K562 (cell line): Measurements from ENCODE around the gene SSBP1. TPM values are rescaled to one million over a fixed set of nuclear protein-coding genes. Genes with fewer than 3 reads are reported as not detected.

Experiments used
- ATAC-seq: fragments of 200-7000 bp; cut with Tn5 transposase; 3 replicates; pipeline ENCODE4 v1.9.1; 2020; ENCODE audit warnings: moderate library complexity
- Bru-seq: library from RNA; stranded (reverse); fragments of 400-500 nt; gene quantifications from one replicate; lab custom pipeline; 2021; lab: Mats Ljungman, UMichigan
- BruChase-seq, 2 experiments: library from RNA; stranded (reverse); fragments of 400-500 nt; gene quantifications; one replicate each; lab custom pipeline; 2021; lab: Mats Ljungman, UMichigan
- BruUV-seq: library from RNA; stranded (reverse); fragments of 400-500 nt; replicated peaks from 2 replicates; lab custom pipeline; 2021; lab: Mats Ljungman, UMichigan
- CTCF ChIA-PET: fragments of 300-600 bp; formaldehyde crosslinking; extraction: SDS; loops from one replicate; lab custom pipeline; 2021; ENCODE audit warnings: low intra/inter-chr PET ratio; lab: Yijun Ruan, JAX
- POLR2A ChIA-PET: fragments of 300-600, 350-650 bp; sonication (Branson Sonifier 250); formaldehyde crosslinking; extraction: SDS; loops from one replicate; lab custom pipeline; 2021; ENCODE audit warnings: antibody characterized with exemption, inconsistent platforms; lab: Yijun Ruan, JAX
- DNase-seq, 4 experiments: peaks; one replicate each; pipeline versions ENCODE4 v3.0.0 to v3.0.0-alpha.2; 2011 to 2018; ENCODE audit warnings: low spot score in 3 of 4, mixed read lengths in 3 of 4; ENCODE audit errors: extremely low read depth in 1 of 4
- FAIRE-seq: peaks from 2 replicates; lab custom pipeline; 2011; peaks lifted over from hg19 to GRCh38; lab: Jason Lieb, UNC
- H2AFZ ChIP-seq: 2 replicates; pipeline ENCODE4 v1.6.0; 2011; ENCODE audit warnings: low read depth, low read length, control low read depth, inconsistent platforms
- H3K27ac ChIP-seq: fragments of 200-600 bp; 3 replicates; pipeline ENCODE4 v1.8.0; 2011; ENCODE audit warnings: low read depth, mild to moderate bottlenecking, control low read depth, inconsistent platforms, low read length, moderate library complexity, mixed read lengths; ENCODE audit errors: extremely low read depth
- H3K27me3 ChIP-seq, 2 experiments: fragments of 300-600 bp in 1 of 2; 2 replicates in 1 of 2; 3 replicates in 1 of 2; pipeline versions ENCODE4 v1.6.0 to v1.8.0; 2011; ENCODE audit warnings: inconsistent platforms in 2 of 2, low read length in 2 of 2, mild to moderate bottlenecking in 1 of 2, mixed read lengths in 1 of 2, moderate library complexity in 1 of 2; ENCODE audit not compliant: control insufficient read depth in 2 of 2, insufficient read depth in 2 of 2
- H3K36me3 ChIP-seq: fragments of 300-600 bp; 3 replicates; pipeline ENCODE4 v1.8.0; 2011; ENCODE audit warnings: mild to moderate bottlenecking, low read length, inconsistent platforms; ENCODE audit not compliant: control insufficient read depth, insufficient read depth
- H3K4me1 ChIP-seq, 2 experiments: fragments of 200-600 bp in 1 of 2; replicated peaks in 1 of 2; 2 replicates in 1 of 2; 3 replicates in 1 of 2; pipeline versions ENCODE4 v1.5.1 to v1.8.0; 2011; ENCODE audit warnings: inconsistent platforms in 2 of 2, low read length in 2 of 2, mild to moderate bottlenecking in 1 of 2, mixed read lengths in 1 of 2, moderate library complexity in 1 of 2; ENCODE audit not compliant: control insufficient read depth in 2 of 2, insufficient read depth in 2 of 2
- H3K4me2 ChIP-seq: 2 replicates; pipeline ENCODE4 v1.6.1; 2011; ENCODE audit warnings: low read length, control low read depth, inconsistent platforms, mixed read lengths; ENCODE audit not compliant: insufficient read depth
- H3K4me3 ChIP-seq: fragments of 200-600 bp; sonication (generic), shearing (Covaris generic); 2 replicates; pipeline ENCODE4 v1.5.1; 2016; ENCODE audit warnings: control low read depth, inconsistent platforms
- H3K79me2 ChIP-seq: fragments of 200-600 bp; 3 replicates; pipeline ENCODE4 v1.8.0; 2011; ENCODE audit warnings: low read length, inconsistent platforms; ENCODE audit not compliant: control insufficient read depth, insufficient read depth
- H3K9ac ChIP-seq, 2 experiments: 2 replicates each; pipeline versions ENCODE4 v1.6.0 to v1.6.1; 2011; ENCODE audit warnings: low read depth in 2 of 2, low read length in 2 of 2, control low read depth in 1 of 2, inconsistent platforms in 1 of 2, mild to moderate bottlenecking in 1 of 2, mixed read lengths in 1 of 2; ENCODE audit not compliant: insufficient read depth in 1 of 2
- H3K9me1 ChIP-seq: one replicate; pipeline ENCODE4 v1.6.0; 2011; ENCODE audit warnings: inconsistent platforms, mild to moderate bottlenecking, low read length, moderate library complexity; ENCODE audit not compliant: control insufficient read depth, insufficient read depth
- H3K9me3 ChIP-seq: replicated peaks from 2 replicates; pipeline ENCODE4 v1.5.1; 2011; ENCODE audit warnings: low read depth, low read length, inconsistent platforms; ENCODE audit not compliant: control insufficient read depth, insufficient read depth
- H4K20me1 ChIP-seq: replicated peaks from 2 replicates; pipeline ENCODE4 v1.6.1; 2011; ENCODE audit warnings: low read length, inconsistent platforms, mixed read lengths; ENCODE audit not compliant: control insufficient read depth, insufficient read depth
- ZNF217 ChIP-seq: sonication (generic); formaldehyde crosslinking; IDR thresholded peaks from 2 replicates; pipeline ENCODE4 v1.8.0; 2022; ENCODE audit warnings: mild to moderate bottlenecking, missing genetic modification reagents
- WGBS: fragments of 100-300 bp; shearing (Covaris generic); methylation state at CpG from one replicate; pipeline ENCODE4 v1.1.6; 2016; ENCODE audit warnings: low coverage, mixed read lengths; ENCODE audit not compliant: insufficient coverage; ENCODE audit errors: missing lambda C conversion rate; 5-methylcytosine and 5-hydroxymethylcytosine counted together
- in situ Hi-C: fragments of 300-500 bp; cut with MboI; formaldehyde crosslinking; loops from 4 replicates; pipeline ENCODE4 v1.15.0; 2018; ENCODE audit warnings: inconsistent platforms, mixed read lengths
- intact Hi-C: fragments of 100-400 bp; cut with micrococcal nuclease; formaldehyde crosslinking; loops from 2 replicates; pipeline ENCODE4 v1.14.2; 2022
- long read RNA-seq, 3 experiments: library from polyadenylated mRNA in 2 of 3; library from RNA in 1 of 3; unstranded in 2 of 3; stranded (forward) in 1 of 3; transcript quantifications; one replicate each; pipeline ENCODE4 v2.0.0, GENCODE V29; 2019 to 2022
- polyA minus RNA-seq, 3 experiments: library from RNA; depleted of rRNA, polyadenylated mRNA; stranded (reverse); fragments of >200 nt; gene quantifications; 2 replicates each; pipeline ENCODE4 v1.2.3, GENCODE V29; 2011
- polyA plus RNA-seq, 8 experiments: library from polyadenylated mRNA; depleted of rRNA in 4 of 8; stranded (reverse) in 5 of 8; unstranded in 3 of 8; fragments of >200 nt; fragmentation: Nextera tagmentation in 2 of 8; fragmentation: Illumina TruSeq in 1 of 8; extraction: Ambion mirVana in 2 of 8; extraction: Trizol in 1 of 8; gene quantifications; 2 replicates each; pipeline versions ENCODE4 v1.2.1 to v1.2.3, GENCODE V29; 2011 to 2014; ENCODE audit warnings: inconsistent platforms in 1 of 8, missing spikeins in 1 of 8
- total RNA-seq, 7 experiments: library from RNA; depleted of rRNA in 6 of 7; stranded (reverse); fragments of >200 nt in 6 of 7; fragmentation: Illumina TruSeq in 2 of 7; extraction: Trizol in 2 of 7; gene quantifications; 2 replicates each; pipeline versions ENCODE4 v1.2.1 to v1.2.3, GENCODE V29; 2011 to 2021; ENCODE audit warnings: low replicate concordance in 1 of 7
- TF ChIP-seq, protein P1 (sequence below): fragments of 450-650 bp; IDR thresholded peaks from 2 replicates; pipeline ENCODE4 v1.6.1; 2016; ENCODE audit warnings: low read depth

SSBP1 gene
- 131 and 280 TPM in 2 replicates for total RNA-seq (2011; cell fraction: chromatin; rRNA removed; ENCODE audit: low replicate concordance)
- 78.7 and 79.2 TPM in 2 replicates for total RNA-seq (2011; cell fraction: nucleolus; rRNA removed)
- 170 and 268 TPM in 2 replicates for total RNA-seq (2011; cell fraction: nucleoplasm; rRNA removed)
- total RNA-seq (2014; rRNA removed) (536 and 718 TPM in 2 replicates), total RNA-seq (2014; rRNA removed; fragmentation: Illumina TruSeq; extraction: Trizol) (835 and 917 TPM in 2 replicates), total RNA-seq (2015; rRNA removed; fragmentation: Illumina TruSeq; extraction: Trizol) (750 and 772 TPM in 2 replicates), total RNA-seq (2021) (404 and 407 TPM in 2 replicates), polyA plus RNA-seq (2011; rRNA removed) (318 and 487 TPM in 2 replicates), polyA plus RNA-seq (2014; fragmentation: Illumina TruSeq; extraction: Trizol) (826 and 1,031 TPM in 2 replicates), polyA plus RNA-seq (2014; fragmentation: Nextera tagmentation; extraction: Ambion mirVana) (1,000 to 10,000 TPM; 1,649 to 1,996 TPM), polyA plus RNA-seq (2014; rRNA removed) (873 and 941 TPM in 2 replicates), polyA minus RNA-seq (2011; rRNA and poly(A)+ RNA removed) (351 and 368 TPM in 2 replicates), Bru-seq, nascent RNA (percentile 95 among the genes with signal in this experiment), BruChase-seq, experiment 1, labeled RNA remaining after a 2-hour chase (percentile 96 among the genes with signal in this experiment), BruChase-seq, experiment 2, labeled RNA remaining after a 6-hour chase (percentile 96 among the genes with signal in this experiment)
- 132 and 191 TPM in 2 replicates for polyA plus RNA-seq (2011; cell fraction: cytosol; rRNA removed)
- polyA plus RNA-seq (2011; cell fraction: nucleus; rRNA removed) = 94.0 and 167 TPM in 2 replicates
- polyA plus RNA-seq (2012) = 293 and 764 TPM in 2 replicates
- polyA minus RNA-seq (2011; cell fraction: cytosol; rRNA and poly(A)+ RNA removed) = 94.6 and 112 TPM in 2 replicates
- 116 and 207 TPM in 2 replicates for polyA minus RNA-seq (2011; cell fraction: nucleus; rRNA and poly(A)+ RNA removed)
- long read RNA-seq, experiment 1, transcript SSBP1-215 (7 exons, 884 nt) = minor isoform, 19 of 887 reads
- long read RNA-seq, experiment 1, transcript SSBP1-214 (7 exons, 636 nt) = minor isoform, 112 of 887 reads
- long read RNA-seq, experiment 1, transcript SSBP1-201 (7 exons, 687 nt) = major isoform, 428 of 887 reads
- long read RNA-seq, experiment 1, transcript SSBP1-206 (7 exons, 630 nt) = minor isoform, 57 of 887 reads
- long read RNA-seq, experiment 1, partial matches to known transcripts = 101 of 887 reads
- long read RNA-seq, experiment 1, other reads (novel, unspliced or antisense) = 161 of 887 reads
- long read RNA-seq, experiment 2, transcript SSBP1-206 (7 exons, 630 nt) = minor isoform, 40 of 585 reads
- long read RNA-seq, experiment 2, transcript SSBP1-215 (7 exons, 884 nt) = minor isoform, 14 of 585 reads
- long read RNA-seq, experiment 2, transcript SSBP1-214 (7 exons, 636 nt) = minor isoform, 82 of 585 reads
- long read RNA-seq, experiment 2, transcript SSBP1-201 (7 exons, 687 nt) = major isoform, 299 of 585 reads
- long read RNA-seq, experiment 2, partial matches to known transcripts = 94 of 585 reads
- long read RNA-seq, experiment 2, other reads (novel, unspliced or antisense) = 55 of 585 reads
- long read RNA-seq, experiment 3, transcript SSBP1-215 (7 exons, 884 nt) = minor isoform, 15 of 590 reads
- long read RNA-seq, experiment 3, transcript SSBP1-206 (7 exons, 630 nt) = minor isoform, 34 of 590 reads
- long read RNA-seq, experiment 3, transcript SSBP1-201 (7 exons, 687 nt) = major isoform, 390 of 590 reads
- long read RNA-seq, experiment 3, transcript SSBP1-214 (7 exons, 636 nt) = minor isoform, 82 of 590 reads
- long read RNA-seq, experiment 3, partial matches to known transcripts = 35 of 590 reads
- long read RNA-seq, experiment 3, other reads (novel, unspliced or antisense) = 29 of 590 reads

DNA sequence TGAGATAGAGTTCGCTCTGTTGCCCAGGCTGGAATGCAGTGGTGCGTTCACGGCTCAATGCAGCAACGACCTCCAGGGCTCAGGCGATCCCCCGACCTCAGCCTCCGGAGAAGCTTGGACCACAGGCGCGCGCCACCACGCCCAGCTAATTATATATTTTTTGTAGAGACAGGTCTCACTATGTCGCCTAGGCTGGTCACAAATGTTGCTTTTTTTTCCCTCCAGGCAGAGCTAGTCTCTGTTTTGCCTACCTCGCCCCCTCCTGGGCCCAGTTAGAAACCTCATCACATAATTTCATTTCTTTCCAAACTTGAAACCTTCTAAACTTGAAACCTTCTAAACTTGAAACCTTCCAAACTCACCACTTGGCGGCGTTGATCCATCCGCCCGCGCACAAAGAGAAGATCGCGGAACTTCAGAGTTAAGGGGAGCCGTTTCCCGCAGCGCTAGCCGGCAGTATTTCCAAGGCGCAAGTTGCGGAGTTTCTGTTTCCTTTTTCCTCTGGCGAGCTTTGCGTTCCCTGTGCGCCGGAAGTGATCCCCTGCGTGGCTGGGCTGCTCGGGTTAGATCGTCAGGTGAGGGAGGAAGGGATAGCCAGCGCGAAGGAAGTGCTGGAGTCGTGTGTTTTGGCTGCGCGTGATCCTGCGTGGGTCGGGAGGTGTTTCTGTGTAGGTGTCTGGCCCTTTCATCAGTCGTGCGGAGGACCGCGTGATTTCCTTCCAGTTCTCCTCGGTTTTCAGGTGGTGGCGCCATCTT lies at the start of gene SSBP1:
Gene SSBP1 (plus strand): TSS at position 523 of the 756 bp plus-strand sequence. CDS start 809 bp downstream, outside the sequence.
- Histone ChIP-seq H3K4me1 (peaks cover 5 to 12% of the 10 kb centered on the region in 2 experiments; a peak in 4 of 5 replicates), H3K27ac (peak within 1 kb of the TSS; percentile 89), H3K4me2 (peak within 1 kb of the TSS; percentile 98), H3K9me1 (no peaks in the 10 kb centered on the region), H3K36me3 (peaks cover 38% of the 10 kb centered on the region), H3K9me3 (no peaks in the 10 kb centered on the region), H3K27me3 (no peaks in the 10 kb centered on the region), H2AFZ (peak within 1 kb of the TSS; percentile 96), H3K9ac (peak within 1 kb of the TSS; percentile 84 to 92), H3K79me2 (peaks cover 41% of the 10 kb centered on the region), H3K4me3 (peak within 1 kb of the TSS; percentile 65), H4K20me1 (no peaks in the 10 kb centered on the region)
- no TSS peak for BruUV-seq
- in situ Hi-C loops = no loop called here
- POLR2A ChIA-PET = interaction anchor here (0.7 to 3.0 kb wide), 10 partner anchors 11 to 1101 kb away, joined by 3 to 30 read pairs (median 4); partner anchors contain the start of genes AGK and DENND11
- CTCF ChIA-PET = interaction anchor here (0.6 to 0.7 kb wide), 3 partner anchors 84 to 91 kb away, joined by 3 to 7 read pairs (median 3); no protein-coding TSS in a partner anchor
- ATAC-seq = peak; percentile 89
- peak; percentile 96 for FAIRE-seq
- WGBS = under 1% methylated on average over 46 of the region's 46 CpGs
- DNase-seq = peak; percentile 85 to 99 (median 89)
- intact Hi-C loops = loop anchor here (1.0 to 5.0 kb wide), 2 partner anchors 84 to 186 kb away; partner anchors contain the start of gene AGK
- no peak for TF ChIP-seq ZNF217
- TF ChIP-seq, protein P1, sequence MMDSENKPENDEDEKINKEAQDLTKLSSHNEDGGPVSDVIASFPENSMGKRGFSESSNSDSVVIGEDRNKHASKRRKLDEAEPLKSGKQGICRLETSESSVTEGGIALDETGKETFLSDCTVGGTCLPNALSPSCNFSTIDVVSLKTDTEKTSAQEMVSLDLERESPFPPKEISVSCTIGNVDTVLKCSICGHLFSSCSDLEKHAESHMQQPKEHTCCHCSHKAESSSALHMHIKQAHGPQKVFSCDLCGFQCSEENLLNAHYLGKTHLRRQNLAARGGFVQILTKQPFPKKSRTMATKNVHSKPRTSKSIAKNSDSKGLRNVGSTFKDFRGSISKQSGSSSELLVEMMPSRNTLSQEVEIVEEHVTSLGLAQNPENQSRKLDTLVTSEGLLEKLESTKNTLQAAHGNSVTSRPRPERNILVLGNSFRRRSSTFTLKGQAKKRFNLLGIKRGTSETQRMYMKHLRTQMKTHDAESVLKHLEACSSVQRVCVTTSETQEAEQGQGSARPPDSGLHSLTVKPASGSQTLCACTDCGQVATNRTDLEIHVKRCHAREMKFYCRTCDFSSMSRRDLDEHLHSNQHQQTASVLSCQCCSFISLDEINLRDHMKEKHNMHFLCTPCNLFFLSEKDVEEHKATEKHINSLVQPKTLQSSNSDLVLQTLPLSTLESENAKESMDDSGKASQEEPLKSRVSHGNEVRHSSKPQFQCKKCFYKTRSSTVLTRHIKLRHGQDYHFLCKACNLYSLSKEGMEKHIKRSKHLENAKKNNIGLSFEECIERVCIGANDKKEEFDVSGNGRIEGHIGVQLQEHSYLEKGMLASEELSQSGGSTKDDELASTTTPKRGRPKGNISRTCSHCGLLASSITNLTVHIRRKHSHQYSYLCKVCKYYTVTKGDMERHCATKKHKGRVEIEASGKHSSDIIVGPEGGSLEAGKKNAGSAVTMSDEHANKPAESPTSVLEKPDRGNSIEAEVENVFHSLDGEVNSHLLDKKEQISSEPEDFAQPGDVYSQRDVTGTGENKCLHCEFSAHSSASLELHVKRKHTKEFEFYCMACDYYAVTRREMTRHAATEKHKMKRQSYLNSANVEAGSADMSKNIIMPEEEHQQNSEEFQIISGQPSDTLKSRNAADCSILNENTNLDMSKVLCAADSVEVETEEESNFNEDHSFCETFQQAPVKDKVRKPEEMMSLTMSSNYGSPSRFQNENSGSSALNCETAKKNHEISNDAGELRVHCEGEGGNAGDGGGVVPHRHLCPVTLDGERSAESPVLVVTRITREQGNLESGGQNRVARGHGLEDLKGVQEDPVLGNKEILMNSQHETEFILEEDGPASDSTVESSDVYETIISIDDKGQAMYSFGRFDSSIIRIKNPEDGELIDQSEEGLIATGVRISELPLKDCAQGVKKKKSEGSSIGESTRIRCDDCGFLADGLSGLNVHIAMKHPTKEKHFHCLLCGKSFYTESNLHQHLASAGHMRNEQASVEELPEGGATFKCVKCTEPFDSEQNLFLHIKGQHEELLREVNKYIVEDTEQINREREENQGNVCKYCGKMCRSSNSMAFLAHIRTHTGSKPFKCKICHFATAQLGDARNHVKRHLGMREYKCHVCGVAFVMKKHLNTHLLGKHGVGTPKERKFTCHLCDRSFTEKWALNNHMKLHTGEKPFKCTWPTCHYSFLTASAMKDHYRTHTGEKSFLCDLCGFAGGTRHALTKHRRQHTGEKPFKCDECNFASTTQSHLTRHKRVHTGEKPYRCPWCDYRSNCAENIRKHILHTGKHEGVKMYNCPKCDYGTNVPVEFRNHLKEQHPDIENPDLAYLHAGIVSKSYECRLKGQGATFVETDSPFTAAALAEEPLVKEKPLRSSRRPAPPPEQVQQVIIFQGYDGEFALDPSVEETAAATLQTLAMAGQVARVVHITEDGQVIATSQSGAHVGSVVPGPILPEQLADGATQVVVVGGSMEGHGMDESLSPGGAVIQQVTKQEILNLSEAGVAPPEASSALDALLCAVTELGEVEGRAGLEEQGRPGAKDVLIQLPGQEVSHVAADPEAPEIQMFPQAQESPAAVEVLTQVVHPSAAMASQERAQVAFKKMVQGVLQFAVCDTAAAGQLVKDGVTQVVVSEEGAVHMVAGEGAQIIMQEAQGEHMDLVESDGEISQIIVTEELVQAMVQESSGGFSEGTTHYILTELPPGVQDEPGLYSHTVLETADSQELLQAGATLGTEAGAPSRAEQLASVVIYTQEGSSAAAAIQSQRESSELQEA = no peak; the same call in 1 of the 2 replicates
